Heart left ventricle (tissue), 16 donors: ENCODE measurements around the gene DYNC1I2. TPM values are rescaled to one million over a fixed set of nuclear protein-coding genes. Genes with fewer than 3 reads are reported as not detected.

Source experiments
- ATAC-seq, 4 donors: fragments of 200-7000 bp; cut with Tn5 transposase; one replicate each; pipeline ENCODE4 v1.9.1; 2020 to 2022; ENCODE audit warnings: moderate library complexity in 4 of 4, mild to moderate bottlenecking in 3 of 4, moderate number of reproducible peaks in 1 of 4
- DNase-seq, 5 donors: peaks; one replicate each; pipeline ENCODE4 v3.0.0-alpha.2; 2020
- H3K27ac ChIP-seq, 12 donors: fragments of 200-600 bp; sonication (generic) in 4 of 12; one replicate each; pipeline versions ENCODE4 v1.5.0 to v1.8.0; 2016 to 2022; ENCODE audit warnings: mild to moderate bottlenecking in 2 of 12
- H3K27me3 ChIP-seq, 9 donors: fragments of 200-600 bp; sonication (generic) in 2 of 9; one replicate each; pipeline versions ENCODE4 v1.5.1 to v1.8.0; 2016 to 2022; ENCODE audit warnings: mild to moderate bottlenecking in 3 of 9
- H3K36me3 ChIP-seq, 9 donors: fragments of 200-600 bp; sonication (generic) in 2 of 9; one replicate each; pipeline versions ENCODE4 v1.5.0 to v1.8.0; 2018 to 2022; ENCODE audit warnings: mild to moderate bottlenecking in 2 of 9
- H3K4me1 ChIP-seq, 12 donors: fragments of 200-600 bp; sonication (generic) in 4 of 12; one replicate each; pipeline versions ENCODE4 v1.5.0 to v1.8.0; 2016 to 2022; ENCODE audit warnings: mild to moderate bottlenecking in 3 of 12
- H3K4me3 ChIP-seq, 12 donors: fragments of 200-600 bp; sonication (generic) in 4 of 12; one replicate each; pipeline versions ENCODE4 v1.5.0 to v1.8.0; 2017 to 2022; ENCODE audit warnings: mild to moderate bottlenecking in 9 of 12, moderate library complexity in 4 of 12
- H3K9me3 ChIP-seq, 12 donors: fragments of 200-600 bp; sonication (generic) in 4 of 12; one replicate each; pipeline versions ENCODE4 v1.5.0 to v1.8.0; 2016 to 2022; ENCODE audit warnings: mild to moderate bottlenecking in 1 of 12
- POLR2A ChIP-seq, 2 donors: fragments of 450-650 bp; IDR thresholded peaks; one replicate each; pipeline ENCODE4 v1.6.1; 2017; ENCODE audit warnings: antibody characterized with exemption in 2 of 2, mild to moderate bottlenecking in 2 of 2, moderate library complexity in 2 of 2
- WGBS, 4 donors: extraction: QIAGEN DNeasy Blood & Tissue Kit in 2 of 4; methylation state at CpG; one replicate each; pipeline versions ENCODE4 v1.1.5 to v1.1.7; 2013 to 2018; 5-methylcytosine and 5-hydroxymethylcytosine counted together
- intact Hi-C, 10 donors: fragments of 100-400 bp; cut with DNase I; formaldehyde crosslinking; loops; one replicate each; pipeline versions ENCODE4 v1.11.1 to v1.14.2; 2022
- polyA plus RNA-seq, 2 donors: library from polyadenylated mRNA; stranded (reverse); fragments of 200-250 nt; gene quantifications; one replicate each; pipeline ENCODE4 v1.2.3, GENCODE V29; 2013
- total RNA-seq, 9 donors: library from RNA; depleted of rRNA in 2 of 9; stranded (reverse); fragments of >200 nt in 2 of 9; fragmentation: NEBNext Ultra II Directional in 3 of 9; extraction: Animal tissue kit (Norgen Biotek cat#: 25700) in 3 of 9; gene quantifications; one replicate each; pipeline versions ENCODE4 v1.1.0 to v1.2.4, GENCODE V29; 2016 to 2023
- TF ChIP-seq, protein P1 (sequence below), 12 donors: fragments of 200-600 bp; sonication (generic) in 4 of 12; IDR thresholded peaks; one replicate each; pipeline versions ENCODE4 v1.5.0 to v1.8.0; 2018 to 2022; ENCODE audit warnings: antibody characterized with exemption in 12 of 12, mild to moderate bottlenecking in 5 of 12
- donor health status: ischemic (EF 13 %, LVEDD 7.1; RV severe dilation, severe dysfunction).
- donor health status: healthy with polysubstance abuse.
- donor health status: DM: no; HTN: yes; CAD: no.
- donor health status: DM: no; HTN: no; CAD: no.
- donor health status: ischemic (EF 25% LVEDD 6.9; RV normal size, moderate dysfunction).
- donor health status: ischemic (EF 25% LVEDD 5.7; RV mildly dilated, moderate dysfunction).
- donor health status: healthy.
- donor health status: DM: yes; HTN: yes; CAD: no.
- donor health status: ischemic (EF 35%, LVEDD 5.7; RV mildly dilated, moderate dysfunction).
- donor health status: nonischemic (EF 11% LVEDD 7.7; RV severe dilation, severe dysfunction).
- donor health status: DM: yes; HTN: yes; CAD: no.
- donor health status: PGD.
- donor health status: ischemic (EF 29% LVEDD 5.4; RV normal size, mild dysfunction).
- donor health status: nonischemic (EF 23%, LVEDD 6.1; RV moderate dilation, normal function).

Gene DYNC1I2
- total and polyA plus RNA-seq, 11 donors: 51.5 to 105 (median 74.0) TPM

- WGBS, 4 donors: 91 to 96% (median 91%) methylated on average over 3 of the region's 3 CpGs
- H3K9me3 ChIP-seq: no peaks in the 10 kb centered on the region
- H3K36me3 ChIP-seq: peaks cover 0 to 93% (median 76%) of the 10 kb centered on the region in 9 donors
- no peak overlapping the region for H3K27ac ChIP-seq
- no peak overlapping the region for H3K4me3 ChIP-seq
- intact Hi-C loops: no loop called here
- DNase-seq (no peak), ATAC-seq (no peak)
- no peaks in the 10 kb centered on the region for H3K4me1 ChIP-seq
- TF ChIP-seq, protein P1, sequence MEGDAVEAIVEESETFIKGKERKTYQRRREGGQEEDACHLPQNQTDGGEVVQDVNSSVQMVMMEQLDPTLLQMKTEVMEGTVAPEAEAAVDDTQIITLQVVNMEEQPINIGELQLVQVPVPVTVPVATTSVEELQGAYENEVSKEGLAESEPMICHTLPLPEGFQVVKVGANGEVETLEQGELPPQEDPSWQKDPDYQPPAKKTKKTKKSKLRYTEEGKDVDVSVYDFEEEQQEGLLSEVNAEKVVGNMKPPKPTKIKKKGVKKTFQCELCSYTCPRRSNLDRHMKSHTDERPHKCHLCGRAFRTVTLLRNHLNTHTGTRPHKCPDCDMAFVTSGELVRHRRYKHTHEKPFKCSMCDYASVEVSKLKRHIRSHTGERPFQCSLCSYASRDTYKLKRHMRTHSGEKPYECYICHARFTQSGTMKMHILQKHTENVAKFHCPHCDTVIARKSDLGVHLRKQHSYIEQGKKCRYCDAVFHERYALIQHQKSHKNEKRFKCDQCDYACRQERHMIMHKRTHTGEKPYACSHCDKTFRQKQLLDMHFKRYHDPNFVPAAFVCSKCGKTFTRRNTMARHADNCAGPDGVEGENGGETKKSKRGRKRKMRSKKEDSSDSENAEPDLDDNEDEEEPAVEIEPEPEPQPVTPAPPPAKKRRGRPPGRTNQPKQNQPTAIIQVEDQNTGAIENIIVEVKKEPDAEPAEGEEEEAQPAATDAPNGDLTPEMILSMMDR (IDR thresholded peaks at IDR 0.05): no peak
- no peak for TF ChIP-seq POLR2A (IDR thresholded peaks at IDR 0.05)
- no peaks in the 10 kb centered on the region for H3K27me3 ChIP-seq
Measured at GRCh38 chr2:171719660-171720059, 32.4 kb downstream of the DYNC1I2 start.

DNA sequence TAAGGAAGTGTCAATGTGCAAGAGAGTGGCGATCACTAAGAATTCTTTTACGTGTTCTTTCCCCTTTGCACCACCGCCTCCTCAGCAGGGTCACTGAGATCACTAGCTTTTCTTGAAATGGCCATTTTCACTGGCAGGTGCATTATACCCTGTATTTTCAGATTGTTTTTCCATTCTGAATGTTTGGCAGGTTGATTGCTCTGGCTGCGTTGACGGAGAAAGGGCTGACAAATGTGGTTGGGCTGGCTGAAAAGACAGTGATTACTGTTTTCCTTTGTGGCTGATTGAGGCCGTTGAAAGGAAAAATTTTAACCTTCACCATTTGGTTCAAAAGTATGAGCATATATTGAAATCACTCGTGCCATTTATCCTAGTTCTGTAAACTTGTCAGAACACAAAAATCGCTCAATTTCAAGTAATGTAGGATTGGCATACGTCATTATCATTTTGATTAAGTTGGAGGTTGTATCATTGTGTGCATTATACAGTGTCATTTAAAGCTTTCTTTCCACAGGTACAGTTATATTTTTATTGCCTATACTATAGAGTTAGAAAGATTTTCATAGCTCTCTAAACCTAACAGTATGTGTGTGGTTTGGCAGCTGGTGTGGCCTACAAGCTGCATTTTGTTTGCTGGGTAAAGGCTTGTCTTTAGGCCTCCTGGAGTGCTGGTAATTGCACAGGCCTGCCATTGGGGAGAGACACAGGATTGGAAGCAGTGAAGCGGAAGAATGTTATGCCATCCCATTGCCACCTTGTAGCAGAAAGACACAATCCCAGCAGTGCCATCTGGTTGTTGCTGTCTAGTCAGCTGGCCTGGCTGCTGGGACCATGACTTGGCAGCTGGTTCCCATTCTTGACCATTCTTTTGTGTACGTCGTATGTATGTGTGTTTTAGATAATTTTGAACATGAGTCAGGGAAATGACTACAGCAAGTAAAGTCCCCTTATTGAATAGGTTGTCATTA is 36.7 kb downstream of the DYNC1I2 start:
- H3K27ac ChIP-seq: no peak overlapping the region
- TF ChIP-seq, protein P1 (IDR thresholded peaks at IDR 0.05): no peak
- no peak for TF ChIP-seq POLR2A (IDR thresholded peaks at IDR 0.05)
- no peak overlapping the region for H3K4me3 ChIP-seq
- H3K4me1 ChIP-seq: no peaks in the 10 kb centered on the region
- WGBS, 4 donors: 89 to 93% (median 90%) methylated on average over 12 of the region's 12 CpGs
- DNase-seq (no peak), ATAC-seq (no peak)
- no peaks in the 10 kb centered on the region for H3K9me3 ChIP-seq
- intact Hi-C loops: no loop called here
- H3K36me3 ChIP-seq: peaks cover 0 to 95% (median 79%) of the 10 kb centered on the region in 9 donors
- H3K27me3 ChIP-seq: no peaks in the 10 kb centered on the region

DNA sequence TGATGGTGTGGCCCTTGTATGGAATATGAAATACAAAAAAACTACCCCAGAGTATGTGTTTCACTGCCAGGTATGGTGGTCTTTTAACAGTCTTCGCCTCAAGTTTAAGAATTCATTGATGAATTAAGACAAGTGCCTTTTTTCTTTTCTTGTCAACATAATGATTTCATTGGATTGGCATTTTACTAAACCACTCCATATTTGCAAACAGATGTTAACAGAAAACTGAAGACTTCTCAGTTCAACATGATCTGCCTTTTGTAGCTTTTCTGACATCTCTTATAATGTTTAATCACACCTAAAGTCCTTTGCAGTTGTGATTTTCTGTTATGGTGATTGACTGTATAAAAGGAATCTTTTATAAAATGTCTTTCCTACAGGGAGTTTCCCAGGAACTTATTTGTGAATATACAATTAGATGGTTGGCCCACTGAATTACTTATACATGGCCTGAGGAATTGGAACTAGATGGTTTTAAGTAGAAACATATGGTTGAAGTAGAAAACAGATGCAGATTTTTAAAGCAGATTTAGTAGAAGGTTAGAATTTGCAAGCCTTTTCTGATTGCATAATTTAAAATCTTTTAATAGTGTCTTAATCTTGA is 39.7 kb downstream of the DYNC1I2 start:
- Histone ChIP-seq H3K27ac (no peak overlapping the region), H3K27me3 (no peaks in the 10 kb centered on the region), H3K4me1 (no peaks in the 10 kb centered on the region), H3K36me3 (peaks cover 0 to 97% (median 83%) of the 10 kb centered on the region in 9 donors), H3K4me3 (no peak overlapping the region), H3K9me3 (no peaks in the 10 kb centered on the region)
- intact Hi-C loops: no loop called here
- 92 to 97% (median 93%) methylated on average over 1 of the region's 1 CpG for WGBS, 4 donors
- ATAC-seq (no peak), DNase-seq (no peak)
- TF ChIP-seq, protein P1 (IDR thresholded peaks at IDR 0.05): no peak
- no peak for TF ChIP-seq POLR2A (IDR thresholded peaks at IDR 0.05)
